Posterior cingulate gyrus (tissue), 11 donors: Measurements from ENCODE around the gene NR2E1.

ENCODE experiments used
- DNase-seq, 10 donors: peaks; one replicate each; pipeline versions ENCODE4 v3.0.0 to v3.0.0-alpha.2; 2020 to 2021; ENCODE audit warnings: mixed read lengths in 3 of 10
- intact Hi-C: fragments of 100-400 bp; cut with DNase I; formaldehyde crosslinking; loops from one replicate; pipeline ENCODE4 v1.15.1; 2023

NR2E1 gene

GRCh38 chr6:108145639-108146038 lies 20.2 kb upstream of the NR2E1 start:
- no peak for DNase-seq
- intact Hi-C loops: no loop called here

DNA sequence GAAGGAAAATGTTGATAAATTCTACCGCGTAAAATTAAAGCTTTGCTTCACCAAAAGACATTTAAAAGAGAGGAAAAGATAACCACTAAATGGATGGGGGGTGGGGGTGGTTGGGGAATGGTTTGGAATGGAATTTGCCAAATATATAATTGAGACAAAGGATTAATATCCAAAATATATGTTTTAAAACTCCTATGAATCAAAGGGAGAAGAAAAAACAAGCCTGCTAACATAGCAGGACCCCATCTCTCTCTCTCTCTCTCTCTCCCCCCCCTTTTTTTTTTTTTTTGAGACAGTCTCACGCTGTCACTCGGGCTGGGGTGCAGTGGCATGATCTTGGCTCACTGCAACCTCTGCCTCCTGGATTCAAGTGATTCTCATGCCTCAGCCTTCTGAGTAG lies 13.4 kb upstream of the NR2E1 start:
- intact Hi-C loops: no loop called here
- DNase-seq: no peak

DNA sequence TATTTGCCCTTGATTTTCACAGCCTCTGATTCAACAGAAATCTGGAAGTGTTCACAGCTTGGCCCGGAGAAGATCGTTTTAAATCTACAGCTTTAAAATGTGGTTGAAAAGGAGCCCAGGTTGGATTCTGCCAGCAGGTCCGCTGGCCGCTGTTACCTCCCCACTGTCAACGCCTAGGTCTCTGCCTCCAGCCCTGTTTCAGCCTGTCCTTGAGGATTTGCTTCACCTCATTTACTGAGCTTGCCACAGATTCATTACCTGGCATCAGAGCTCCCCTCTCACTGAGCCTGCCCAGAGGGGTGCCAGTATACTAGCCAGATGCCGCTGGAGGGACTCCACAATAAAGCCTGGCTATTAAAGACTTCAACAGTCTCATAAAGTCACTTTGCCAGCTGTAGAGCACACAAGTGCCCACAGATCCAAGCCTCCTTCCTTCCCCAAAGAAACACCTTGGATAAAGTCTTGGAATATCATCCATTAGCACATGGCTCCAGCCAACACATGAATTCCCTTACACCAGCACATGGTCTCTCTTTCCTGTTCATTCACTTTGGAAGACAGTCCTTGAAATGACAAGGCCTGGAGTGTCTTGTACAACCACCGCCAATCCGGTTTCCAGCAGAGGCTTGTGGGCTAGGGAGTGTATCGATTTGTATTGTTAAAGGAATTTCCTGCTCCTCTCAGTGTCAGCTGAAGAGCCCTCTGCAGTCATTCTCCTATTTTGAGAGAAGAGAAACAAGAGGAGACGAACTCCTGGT lies 9.5 kb upstream of the NR2E1 start:
- intact Hi-C loops: no loop called here
- no peak for DNase-seq

- intact Hi-C loops: no loop called here
- no peak for DNase-seq
Observed at GRCh38 chr6:108156938-108157233, 8.9 kb upstream of the NR2E1 start.

DNA sequence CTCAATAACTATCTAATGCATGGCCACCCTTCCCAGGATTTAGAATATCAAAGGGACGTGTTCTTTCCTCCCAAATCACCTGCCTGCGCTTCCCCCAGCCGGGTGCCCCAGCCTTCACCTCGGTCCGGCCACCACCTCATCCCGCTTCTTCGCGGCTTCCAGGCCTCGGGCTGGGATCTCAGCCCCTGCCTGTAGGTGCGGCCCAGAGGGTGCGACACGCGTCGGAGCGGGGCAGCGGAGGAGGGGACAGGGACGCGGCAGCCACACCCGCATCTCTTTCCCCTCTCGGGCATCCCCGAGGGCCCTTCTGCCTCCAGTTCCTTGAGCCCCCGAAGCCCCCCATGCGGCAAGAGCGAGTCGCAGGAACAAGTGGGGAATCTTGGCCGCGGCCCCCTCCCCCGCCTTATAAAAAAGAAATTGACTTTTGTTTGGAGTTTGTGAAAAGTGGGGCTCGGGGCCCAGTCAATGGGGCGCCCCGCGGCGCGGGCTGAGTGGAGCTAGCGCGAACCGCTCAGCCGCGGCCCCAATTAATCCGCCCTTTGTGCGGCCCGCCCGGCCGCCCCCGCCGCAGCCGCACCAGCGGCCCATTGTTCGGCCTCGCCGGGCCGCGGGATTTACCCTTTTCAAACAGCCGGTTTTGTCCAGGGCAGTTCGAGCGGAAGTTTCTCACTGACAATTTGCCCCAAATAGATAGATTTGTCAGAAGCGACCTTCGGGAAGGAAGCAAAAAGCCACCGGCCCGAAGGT lies 8.4 kb upstream of the NR2E1 start:
- intact Hi-C loops: no loop called here
- peak in 5 of 10 donors; percentile 39 to 89 (median 78) for DNase-seq

DNA sequence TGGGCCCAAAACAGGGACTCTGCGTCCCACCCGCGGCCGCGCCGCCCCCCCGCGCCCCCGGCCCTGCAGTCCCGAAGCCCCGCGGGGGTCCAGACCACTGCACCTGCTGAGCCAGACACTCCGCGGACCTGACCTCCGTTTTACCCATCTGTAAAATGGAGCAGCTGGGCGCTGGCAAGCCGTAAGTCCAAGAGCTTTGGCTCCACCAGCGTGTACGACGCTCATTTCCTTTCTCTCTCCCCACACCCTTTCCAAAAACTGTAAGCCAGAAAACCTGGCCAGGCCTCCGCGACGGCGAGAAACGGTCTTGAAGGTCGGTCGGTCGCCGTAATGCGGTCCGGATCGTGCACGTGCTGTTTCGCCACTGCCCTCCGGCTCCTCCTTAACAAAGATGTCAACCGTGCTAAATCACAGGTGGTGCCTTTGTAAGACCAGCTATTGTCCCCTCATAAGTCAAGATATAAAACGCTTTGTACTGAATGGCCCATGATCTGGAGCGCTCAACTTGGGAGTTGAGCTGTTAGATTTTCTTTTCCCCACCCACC lies 7.8 kb upstream of the NR2E1 start:
- peak in 1 of 10 donors; percentile 83 for DNase-seq
- intact Hi-C loops: no loop called here

GRCh38 chr6:108159981-108160380 lies 5.8 kb upstream of the NR2E1 start:
- intact Hi-C loops: no loop called here
- DNase-seq: no peak

DNA sequence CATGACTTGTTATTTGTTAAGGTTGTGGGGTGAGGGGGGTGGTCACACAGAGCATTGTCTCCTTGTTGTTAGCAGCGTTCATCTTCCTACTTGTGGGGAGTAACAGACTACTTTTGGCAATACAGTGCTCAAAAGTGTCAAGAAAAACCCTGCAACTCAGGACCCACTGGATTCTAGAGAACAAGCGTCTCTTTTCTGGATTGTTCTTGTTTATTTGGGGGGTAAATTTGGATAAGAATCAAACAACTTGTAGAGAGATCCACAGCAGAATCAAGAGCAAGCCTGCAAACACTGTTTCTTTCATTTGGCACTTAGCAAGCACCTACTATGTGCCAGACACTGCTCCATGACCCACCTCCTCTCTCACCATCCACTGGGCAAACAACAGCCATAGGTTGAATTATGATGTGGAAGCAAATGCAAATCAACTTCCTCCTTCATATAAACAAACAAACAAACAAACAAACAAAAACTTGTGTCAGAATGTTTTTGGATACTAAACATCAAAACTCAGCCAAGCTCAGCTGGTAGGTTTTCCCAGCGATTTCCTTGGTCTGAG lies 4.0 kb upstream of the NR2E1 start:
- no peak for DNase-seq
- intact Hi-C loops: no loop called here

DNA sequence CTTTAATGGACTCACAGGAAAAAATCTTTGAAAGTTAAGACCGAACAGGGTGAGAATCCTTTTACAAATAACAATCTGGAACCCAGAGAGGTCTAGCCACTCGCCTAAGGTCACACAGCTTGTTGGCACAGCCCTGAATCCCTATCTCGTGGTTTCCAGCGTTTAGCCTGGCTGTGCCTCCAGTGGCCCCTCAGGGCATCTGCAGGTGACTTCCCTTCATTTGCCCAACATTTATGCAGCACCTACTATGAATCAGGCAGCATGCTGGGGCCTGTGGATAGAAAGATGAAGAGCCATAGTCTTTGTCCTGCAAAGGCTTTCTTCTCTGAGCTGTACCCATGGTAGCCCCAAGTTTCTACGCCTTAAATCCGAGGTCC lies 2.6 kb upstream of the NR2E1 start:
- intact Hi-C loops: no loop called here
- no peak for DNase-seq

GRCh38 chr6:108163644-108164542 lies 1.9 kb upstream of the NR2E1 start:
- DNase-seq: no peak
- intact Hi-C loops: no loop called here

GRCh38 chr6:108164543-108164814 lies 1.3 kb upstream of the NR2E1 start:
- intact Hi-C loops: no loop called here
- DNase-seq: no peak

- DNase-seq: no peak
- intact Hi-C loops: loop anchor here (5.0 kb wide), 1 partner anchor 48 kb away; no protein-coding TSS in a partner anchor
Observed at GRCh38 chr6:108164815-108165706, 761 bp upstream of the NR2E1 start.

DNA sequence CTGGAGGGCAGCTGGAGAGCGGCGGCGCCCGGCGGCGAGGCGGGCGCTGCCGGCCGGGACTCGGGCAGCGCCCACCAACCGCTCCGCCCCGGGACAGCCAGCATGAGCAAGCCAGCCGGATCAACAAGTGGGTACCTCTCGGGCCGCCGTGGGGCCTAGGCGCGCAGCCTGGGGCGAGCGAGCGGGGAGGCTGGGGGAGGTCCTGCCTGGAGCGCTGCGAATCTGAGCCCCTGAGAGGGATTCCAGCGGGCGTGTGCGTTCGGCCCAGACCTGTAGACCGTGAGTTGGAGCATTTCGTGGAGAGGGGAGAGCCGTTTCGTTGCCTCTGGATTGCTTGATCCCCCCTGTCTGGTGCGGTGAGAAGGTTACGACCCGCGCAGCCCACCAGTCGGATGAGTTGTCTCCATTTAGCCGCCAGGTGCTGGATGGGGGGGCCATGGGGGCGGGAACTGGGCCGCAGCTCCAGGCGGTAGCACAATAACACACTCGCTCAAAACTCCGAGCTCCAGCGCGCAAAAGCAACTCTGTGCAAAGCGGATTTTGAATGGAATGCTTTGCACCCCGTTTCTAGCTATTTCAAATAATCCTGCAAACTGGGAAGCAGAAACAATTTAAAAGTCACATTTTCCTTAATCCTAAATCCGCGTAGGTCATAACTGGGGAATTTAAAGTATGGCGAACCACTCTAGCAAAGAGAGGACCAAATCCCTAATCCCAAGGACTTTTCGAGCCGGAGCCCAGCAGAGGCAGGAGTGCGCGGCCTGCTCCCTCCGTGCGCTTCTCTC lies 1.0 kb downstream of the NR2E1 start:
- intact Hi-C loops: loop anchor here (5.0 kb wide), 1 partner anchor 50 kb away; no protein-coding TSS in a partner anchor
- no peak for DNase-seq

- intact Hi-C loops: loop anchor here (5.0 kb wide), 1 partner anchor 50 kb away; no protein-coding TSS in a partner anchor
- DNase-seq: no peak
Observed at GRCh38 chr6:108167449-108168089, 1.7 kb downstream of the NR2E1 start.

- DNase-seq: no peak
- intact Hi-C loops: loop anchor here (5.0 kb wide), 1 partner anchor 51 kb away; no protein-coding TSS in a partner anchor
Observed at GRCh38 chr6:108168090-108168463, 2.3 kb downstream of the NR2E1 start.

DNA sequence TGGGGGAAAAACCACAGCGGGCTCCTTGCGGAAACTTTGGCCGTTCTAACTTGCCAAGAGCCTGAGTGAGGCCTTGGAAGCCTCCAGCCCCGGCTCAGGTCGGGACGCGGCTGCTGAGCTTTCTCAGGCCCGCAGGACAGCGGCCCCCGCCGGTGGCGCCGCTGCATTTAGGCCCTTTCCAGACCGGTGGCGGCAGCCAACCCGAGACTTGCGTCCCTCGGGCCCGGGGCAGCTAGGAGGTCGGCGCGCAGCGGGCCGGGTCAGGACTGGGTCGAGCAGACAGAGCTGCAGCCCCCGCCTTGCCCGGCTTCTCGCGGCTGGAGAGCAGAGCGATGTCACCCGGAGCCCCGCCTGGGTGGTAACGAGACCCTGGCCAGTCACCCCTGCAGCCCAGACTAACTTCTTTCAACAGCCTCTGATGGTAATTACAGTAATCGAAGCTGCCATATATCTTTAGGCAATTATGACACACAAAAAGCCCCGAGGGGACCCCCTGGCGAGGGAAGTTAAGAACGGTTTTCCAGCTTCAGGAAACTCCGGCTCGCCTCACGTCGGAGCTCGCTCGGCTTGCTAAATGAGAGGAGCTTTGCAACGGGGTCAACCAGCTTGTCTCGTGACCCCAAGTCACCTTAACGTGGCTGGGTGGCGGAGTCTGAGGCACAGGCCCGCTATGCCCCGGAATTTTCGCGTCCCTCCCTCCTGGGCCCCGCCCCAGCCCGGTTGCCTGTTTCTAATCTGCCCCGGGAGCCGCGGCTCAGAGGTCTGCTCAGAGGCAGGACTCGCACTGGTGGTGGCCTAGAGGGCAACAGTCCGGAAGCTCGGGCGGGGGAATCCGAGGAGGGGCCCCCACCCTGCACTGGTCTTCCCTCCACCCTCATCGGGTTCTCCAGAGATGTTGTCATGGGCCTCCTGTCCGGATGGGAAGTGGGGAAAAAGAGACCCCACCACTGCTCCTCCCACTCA lies 3.0 kb downstream of the NR2E1 start:
- intact Hi-C loops: loop anchor here (5.0 kb wide), 1 partner anchor 51 kb away; no protein-coding TSS in a partner anchor
- peak in 5 of 10 donors; percentile 30 to 87 (median 72) for DNase-seq
